MCF 10A (cell line): ENCODE results near the gene MEF2B. TPM values are rescaled to one million over a fixed set of nuclear protein-coding genes. Genes with fewer than 3 reads are reported as not detected.

ENCODE experiments used
- BruUV-seq: library from RNA; stranded (reverse); fragments of 400-500 nt; replicated peaks from 2 replicates; lab custom pipeline; 2021; lab: Mats Ljungman, UMichigan
- CTCF ChIA-PET: fragments of 300-600 bp; sonication (Branson Sonifier 250); formaldehyde crosslinking; extraction: SDS; loops from one replicate; lab custom pipeline; 2021; ENCODE audit warnings: antibody characterized with exemption, inconsistent platforms; lab: Yijun Ruan, JAX
- POLR2A ChIA-PET: fragments of 300-600, 350-650 bp; sonication (Branson Sonifier 250); formaldehyde crosslinking; extraction: SDS; loops from one replicate; lab custom pipeline; 2020; ENCODE audit warnings: antibody characterized with exemption, inconsistent platforms; lab: Yijun Ruan, JAX
- DNase-seq: peaks from one replicate; pipeline ENCODE4 v3.0.0-alpha.2; 2018; ENCODE audit not compliant: unreplicated experiment
- H3K27ac Mint-ChIP-seq: one replicate; pipeline ENCODE4 v1.8.0; 2022; ENCODE audit warnings: mild to moderate bottlenecking, low read depth, mixed read lengths; ENCODE audit not compliant: unreplicated experiment
- H3K27me3 Mint-ChIP-seq: one replicate; pipeline ENCODE4 v1.8.0; 2022; ENCODE audit warnings: mixed read lengths; ENCODE audit not compliant: insufficient read depth, unreplicated experiment
- H3K36me3 Mint-ChIP-seq: one replicate; pipeline ENCODE4 v1.8.0; 2022; ENCODE audit warnings: mild to moderate bottlenecking, moderate library complexity, mixed read lengths; ENCODE audit not compliant: insufficient read depth, unreplicated experiment
- H3K4me1 Mint-ChIP-seq: one replicate; pipeline ENCODE4 v1.8.0; 2022; ENCODE audit warnings: mixed read lengths; ENCODE audit not compliant: insufficient read depth, unreplicated experiment
- H3K4me3 Mint-ChIP-seq: one replicate; pipeline ENCODE4 v1.8.0; 2022; ENCODE audit warnings: mild to moderate bottlenecking, moderate library complexity, mixed read lengths; ENCODE audit not compliant: unreplicated experiment
- H3K9me3 Mint-ChIP-seq: one replicate; pipeline ENCODE4 v1.8.0; 2022; ENCODE audit warnings: mixed read lengths; ENCODE audit not compliant: unreplicated experiment
- CTCF ChIP-seq: fragments of 200-600 bp; IDR thresholded peaks from one replicate; pipeline ENCODE4 v1.8.0; 2022; ENCODE audit warnings: antibody characterized with exemption, mild to moderate bottlenecking; ENCODE audit not compliant: unreplicated experiment
- intact Hi-C: fragments of 100-400 bp; cut with micrococcal nuclease; formaldehyde crosslinking; loops from 2 replicates; pipeline ENCODE4 v1.14.1; 2022
- total RNA-seq: library from RNA; stranded (reverse); gene quantifications from 2 replicates; pipeline ENCODE4 v1.2.3, GENCODE V29; 2022

The MEF2B gene
- total RNA-seq, 1 experiment from 2014 or later: 1.4 TPM

GRCh38 chr19:19142347-19142746 lies 27.7 kb downstream of the MEF2B start:
- Mint-ChIP-seq H3K36me3 (peaks cover 5% of the 10 kb centered on the region), H3K27ac (no peak overlapping the region), H3K9me3 (no peaks in the 10 kb centered on the region), H3K4me1 (peaks cover 4% of the 10 kb centered on the region), H3K4me3 (no peak overlapping the region), H3K27me3 (no peaks in the 10 kb centered on the region)
- no peak for DNase-seq
- CTCF ChIA-PET: interaction anchor here (0.7 to 2.2 kb wide), 5 partner anchors 25 to 348 kb away, joined by 3 to 9 read pairs (median 3); no protein-coding TSS in a partner anchor
- POLR2A ChIA-PET: no interaction called here
- no peak for TF ChIP-seq CTCF
- intact Hi-C loops: no loop called here
- no TSS peak for BruUV-seq

DNA sequence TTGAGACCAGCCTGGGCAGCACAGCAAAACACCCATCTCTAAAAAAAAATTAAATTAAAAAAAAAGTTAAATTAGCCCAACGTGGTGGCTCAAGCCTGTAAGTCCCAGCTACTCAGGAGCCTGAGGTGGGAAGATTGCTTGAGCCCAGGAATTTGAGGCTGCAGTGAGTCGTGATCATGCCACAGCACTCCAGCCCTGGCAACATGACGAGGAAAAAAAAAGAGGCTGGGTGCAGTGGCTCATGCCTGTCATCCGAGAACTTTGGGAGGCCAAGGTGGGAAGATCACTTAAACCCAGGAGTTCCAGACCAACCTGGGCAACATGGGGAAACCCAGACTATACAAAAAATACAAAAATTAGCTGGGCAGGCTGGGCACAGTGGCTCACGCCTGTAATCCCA lies 29.6 kb downstream of the MEF2B start:
- ChIA-PET CTCF (interaction anchor here (0.6 to 1.4 kb wide), 12 partner anchors 11 to 1946 kb away, joined by 3 to 6 read pairs (median 3); no protein-coding TSS in a partner anchor), POLR2A (interaction anchor here (0.5 kb wide), 1 partner anchor 76 kb away, joined by 3 read pairs; no protein-coding TSS in a partner anchor)
- H3K27me3 Mint-ChIP-seq: no peaks in the 10 kb centered on the region
- no peak for TF ChIP-seq CTCF
- peaks cover 5% of the 10 kb centered on the region for H3K36me3 Mint-ChIP-seq
- H3K9me3 Mint-ChIP-seq: no peaks in the 10 kb centered on the region
- intact Hi-C loops: no loop called here
- BruUV-seq: no TSS peak
- H3K4me3 Mint-ChIP-seq: no peak overlapping the region
- H3K27ac Mint-ChIP-seq: no peak overlapping the region
- H3K4me1 Mint-ChIP-seq: peaks cover 11% of the 10 kb centered on the region
- no peak for DNase-seq

- POLR2A ChIA-PET: no interaction called here
- no peak for DNase-seq
- intact Hi-C loops: loop anchor here (5.0 kb wide), 1 partner anchor 78 kb away; the partner anchor contains the start of gene SLC25A42
Observed at GRCh38 chr19:19139876-19140229, 30.2 kb downstream of the MEF2B start.

More at GRCh38 chr19:19139876-19140229, 30.2 kb downstream of the MEF2B start:
- no TSS peak for BruUV-seq
- H3K4me3 Mint-ChIP-seq: no peak overlapping the region
- no peaks in the 10 kb centered on the region for H3K9me3 Mint-ChIP-seq
- H3K27ac Mint-ChIP-seq: no peak overlapping the region
- H3K36me3 Mint-ChIP-seq: peaks cover 5% of the 10 kb centered on the region
- H3K27me3 Mint-ChIP-seq: no peaks in the 10 kb centered on the region
- peaks cover 11% of the 10 kb centered on the region for H3K4me1 Mint-ChIP-seq
- TF ChIP-seq CTCF: peak; percentile 2
- CTCF ChIA-PET: interaction anchor here (0.6 to 1.4 kb wide), 9 partner anchors 12 to 373 kb away, joined by 3 to 6 read pairs (median 3); no protein-coding TSS in a partner anchor
